ENCODE results near the gene DPYSL5.
"Not testable (repeated sequence)": the region's sequence is repeated elsewhere in the genome, so short reads cannot be mapped to it uniquely, and the experiment has no call there.

The DPYSL5 gene

GRCh38 chr2:26882220-26882619, 34.3 kb downstream of the DPYSL5 start:
- H3K4me1 Mint-ChIP-seq, H3K9me3 Mint-ChIP-seq, ATAC-seq, H3K4me3 Mint-ChIP-seq, DNase-seq, H3K27ac Mint-ChIP-seq: not testable (repeated sequence)
- peaks cover 24% of the 10 kb centered on the region for H3K27me3 Mint-ChIP-seq

GRCh38 chr2:26883956-26884355, 36.0 kb downstream of the DPYSL5 start:
- H3K9me3 Mint-ChIP-seq: no peaks in the 10 kb centered on the region
- ATAC-seq (no peak), DNase-seq (no peak)
- H3K4me1 Mint-ChIP-seq: no peaks in the 10 kb centered on the region
- peaks cover 24% of the 10 kb centered on the region for H3K27me3 Mint-ChIP-seq
- H3K4me3 Mint-ChIP-seq: no peak overlapping the region
- no peak overlapping the region for H3K27ac Mint-ChIP-seq

- no peak for ATAC-seq
- peaks cover 24% of the 10 kb centered on the region for H3K27me3 Mint-ChIP-seq
- no peak overlapping the region for H3K27ac Mint-ChIP-seq
Observed at GRCh38 chr2:26884486-26884885, 36.6 kb downstream of the DPYSL5 start.

GRCh38 chr2:26885651-26886329, 37.9 kb downstream of the DPYSL5 start:
- no peaks in the 10 kb centered on the region for H3K4me1 Mint-ChIP-seq
- ATAC-seq: no peak
- peaks cover 13% of the 10 kb centered on the region for H3K27me3 Mint-ChIP-seq
- DNase-seq: no peak
- no peaks in the 10 kb centered on the region for H3K9me3 Mint-ChIP-seq
- no peak overlapping the region for H3K27ac Mint-ChIP-seq
- H3K4me3 Mint-ChIP-seq: no peak overlapping the region

More at GRCh38 chr2:26884486-26884885, 36.6 kb downstream of the DPYSL5 start:
- DNase-seq: no peak
- H3K9me3 Mint-ChIP-seq: no peaks in the 10 kb centered on the region
- no peaks in the 10 kb centered on the region for H3K4me1 Mint-ChIP-seq
- H3K4me3 Mint-ChIP-seq: no peak overlapping the region

GRCh38 chr2:26886736-26887135, 38.8 kb downstream of the DPYSL5 start:
- H3K4me3 Mint-ChIP-seq: no peak overlapping the region
- DNase-seq (no peak), ATAC-seq (no peak)
- no peaks in the 10 kb centered on the region for H3K9me3 Mint-ChIP-seq
- H3K27me3 Mint-ChIP-seq: peaks cover 6% of the 10 kb centered on the region
- no peaks in the 10 kb centered on the region for H3K4me1 Mint-ChIP-seq
- no peak overlapping the region for H3K27ac Mint-ChIP-seq

- no peak for ATAC-seq
- Mint-ChIP-seq H3K27me3 (peaks cover 6% of the 10 kb centered on the region), H3K4me1 (no peaks in the 10 kb centered on the region), H3K9me3 (no peaks in the 10 kb centered on the region), H3K4me3 (no peak overlapping the region), H3K27ac (no peak overlapping the region)
- DNase-seq: no peak
Observed at GRCh38 chr2:26887151-26887550, 39.2 kb downstream of the DPYSL5 start.

- peak overlapping the region in 1 of 2 donors; percentile 3 for H3K27ac Mint-ChIP-seq
- H3K27me3 Mint-ChIP-seq: peaks cover 6% of the 10 kb centered on the region
- no peaks in the 10 kb centered on the region for H3K4me1 Mint-ChIP-seq
- DNase-seq (no peak), ATAC-seq (no peak)
- no peak overlapping the region for H3K4me3 Mint-ChIP-seq
- H3K9me3 Mint-ChIP-seq: no peaks in the 10 kb centered on the region
Observed at GRCh38 chr2:26889796-26890195, 41.9 kb downstream of the DPYSL5 start.

- Mint-ChIP-seq H3K27me3 (peaks cover 2% of the 10 kb centered on the region), H3K4me1 (no peaks in the 10 kb centered on the region), H3K9me3 (no peaks in the 10 kb centered on the region), H3K27ac (no peak overlapping the region), H3K4me3 (no peak overlapping the region)
- ATAC-seq (no peak), DNase-seq (no peak)
Observed at GRCh38 chr2:26890341-26891000, 42.5 kb downstream of the DPYSL5 start.

- no peaks in the 10 kb centered on the region for H3K27me3 Mint-ChIP-seq
- no peak for DNase-seq
Observed at GRCh38 chr2:26892133-26892532, 44.2 kb downstream of the DPYSL5 start.

GRCh38 chr2:26892922-26893524, 45.1 kb downstream of the DPYSL5 start:
- H3K27ac Mint-ChIP-seq: no peak overlapping the region
- no peaks in the 10 kb centered on the region for H3K27me3 Mint-ChIP-seq
- no peaks in the 10 kb centered on the region for H3K4me1 Mint-ChIP-seq
- ATAC-seq (no peak), DNase-seq (no peak)
- H3K9me3 Mint-ChIP-seq: no peaks in the 10 kb centered on the region
- no peak overlapping the region for H3K4me3 Mint-ChIP-seq

More at GRCh38 chr2:26892133-26892532, 44.2 kb downstream of the DPYSL5 start:
- Mint-ChIP-seq H3K27ac (no peak overlapping the region), H3K4me1 (no peaks in the 10 kb centered on the region), H3K9me3 (no peaks in the 10 kb centered on the region), H3K4me3 (no peak overlapping the region)
- ATAC-seq: no peak

- no peak for ATAC-seq
- no peaks in the 10 kb centered on the region for H3K9me3 Mint-ChIP-seq
- no peak overlapping the region for H3K27ac Mint-ChIP-seq
- no peak overlapping the region for H3K4me3 Mint-ChIP-seq
- H3K4me1 Mint-ChIP-seq: no peaks in the 10 kb centered on the region
- no peaks in the 10 kb centered on the region for H3K27me3 Mint-ChIP-seq
- no peak for DNase-seq
Observed at GRCh38 chr2:26894136-26894535, 46.2 kb downstream of the DPYSL5 start.

- ATAC-seq: no peak
- Mint-ChIP-seq H3K27me3 (no peaks in the 10 kb centered on the region), H3K9me3 (no peaks in the 10 kb centered on the region), H3K4me3 (no peak overlapping the region), H3K4me1 (no peaks in the 10 kb centered on the region), H3K27ac (no peak overlapping the region)
- DNase-seq: no peak
Observed at GRCh38 chr2:26897807-26898479, 50.0 kb downstream of the DPYSL5 start.

- no peak for ATAC-seq
- H3K4me3 Mint-ChIP-seq: no peak overlapping the region
- no peak overlapping the region for H3K27ac Mint-ChIP-seq
- DNase-seq: no peak
- no peaks in the 10 kb centered on the region for H3K9me3 Mint-ChIP-seq
- H3K4me1 Mint-ChIP-seq: no peaks in the 10 kb centered on the region
- H3K27me3 Mint-ChIP-seq: no peaks in the 10 kb centered on the region
Observed at GRCh38 chr2:26898480-26899078, 50.6 kb downstream of the DPYSL5 start.

- no peaks in the 10 kb centered on the region for H3K27me3 Mint-ChIP-seq
- DNase-seq (no peak), ATAC-seq (no peak)
- H3K9me3 Mint-ChIP-seq: no peaks in the 10 kb centered on the region
- H3K4me3 Mint-ChIP-seq: no peak overlapping the region
- peak overlapping the region in 1 of 2 donors; percentile 28 for H3K27ac Mint-ChIP-seq
- H3K4me1 Mint-ChIP-seq: no peaks in the 10 kb centered on the region
Observed at GRCh38 chr2:26899500-26900164, 51.7 kb downstream of the DPYSL5 start.

- Mint-ChIP-seq H3K9me3 (no peaks in the 10 kb centered on the region), H3K27me3 (no peaks in the 10 kb centered on the region), H3K4me1 (no peaks in the 10 kb centered on the region), H3K4me3 (no peak overlapping the region), H3K27ac (no peak overlapping the region)
- ATAC-seq (no peak), DNase-seq (no peak)
Observed at GRCh38 chr2:26900831-26901321, 52.9 kb downstream of the DPYSL5 start.
